ENCODE data around the gene MOCS3. TPM values are rescaled to one million over a fixed set of nuclear protein-coding genes. Genes with fewer than 3 reads are reported as not detected.
A peak's percentile ranks its signal among the peaks of the same experiment; 100 is the strongest.
"Not testable (repeated sequence)": the region's sequence is repeated elsewhere in the genome, so short reads cannot be mapped to it uniquely, and the experiment has no call there.

Gene MOCS3
- total RNA-seq, 1 experiment from 2014 or later: 6.4 TPM

- peak; percentile 92 for DNase-seq (ENCODE audit: extremely low read depth, low read depth)
Observed at GRCh38 chr20:50931306-50932015, 27.2 kb upstream of the MOCS3 start, which contains the start of gene ADNP. Gene ADNP, minus strand, starts transcription at chr20:50931437. Its CDS starts 27,441 bp downstream, at chr20:50903996.

DNA sequence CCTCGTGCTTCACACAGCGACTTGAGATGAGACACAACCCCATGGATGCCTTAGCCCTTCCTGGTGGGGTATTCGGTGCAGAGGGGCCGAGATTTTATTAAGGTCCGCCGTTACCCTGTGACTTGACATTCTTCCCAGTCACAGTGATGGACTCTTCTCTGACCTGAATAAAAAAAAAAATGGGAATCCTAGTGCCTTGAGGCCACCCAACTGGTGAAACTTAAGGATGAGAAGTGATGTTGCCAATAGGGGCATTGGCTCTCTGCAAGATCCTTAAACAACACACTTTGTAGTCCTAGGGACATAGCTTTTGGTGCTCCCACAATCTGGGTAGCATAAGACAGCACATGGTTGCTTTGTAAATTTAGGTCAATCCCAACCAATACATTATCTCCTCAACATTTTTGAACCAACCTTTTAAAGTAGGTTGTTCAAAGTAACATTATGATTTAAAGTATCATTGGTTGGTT lies 26.6 kb upstream of the MOCS3 start:
- no peak for DNase-seq (ENCODE audit: extremely low read depth, low read depth)

DNA sequence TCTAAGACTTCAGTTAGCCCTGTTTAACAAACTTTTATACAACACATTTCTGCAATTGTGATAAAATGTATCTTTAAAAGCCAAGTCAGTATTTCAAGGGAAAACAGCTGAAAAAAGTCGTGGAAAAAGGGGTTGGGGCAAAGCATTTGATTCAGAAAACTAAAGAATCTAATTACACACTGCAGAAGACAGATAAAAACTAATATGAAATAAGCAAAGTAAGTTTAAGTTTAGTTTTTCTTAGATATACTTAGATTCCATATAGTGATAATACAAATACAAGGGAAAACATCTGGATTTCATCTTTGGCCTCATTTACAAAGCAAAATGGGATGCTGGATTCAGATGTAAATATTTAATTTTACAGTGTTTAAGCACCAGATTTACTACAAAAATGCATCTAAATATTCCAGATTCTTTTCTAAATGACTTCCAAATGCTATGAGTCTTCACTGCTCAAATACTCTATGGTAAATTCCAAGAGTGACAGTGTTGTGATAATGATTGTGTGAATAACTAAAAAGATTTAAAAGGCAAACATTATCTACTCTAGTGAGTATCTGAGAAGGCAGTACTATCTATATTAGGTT lies 25.8 kb upstream of the MOCS3 start:
- DNase-seq (ENCODE audit: extremely low read depth, low read depth): no peak

GRCh38 chr20:50933589-50933988 lies 25.0 kb upstream of the MOCS3 start:
- DNase-seq (ENCODE audit: extremely low read depth, low read depth): no peak

DNA sequence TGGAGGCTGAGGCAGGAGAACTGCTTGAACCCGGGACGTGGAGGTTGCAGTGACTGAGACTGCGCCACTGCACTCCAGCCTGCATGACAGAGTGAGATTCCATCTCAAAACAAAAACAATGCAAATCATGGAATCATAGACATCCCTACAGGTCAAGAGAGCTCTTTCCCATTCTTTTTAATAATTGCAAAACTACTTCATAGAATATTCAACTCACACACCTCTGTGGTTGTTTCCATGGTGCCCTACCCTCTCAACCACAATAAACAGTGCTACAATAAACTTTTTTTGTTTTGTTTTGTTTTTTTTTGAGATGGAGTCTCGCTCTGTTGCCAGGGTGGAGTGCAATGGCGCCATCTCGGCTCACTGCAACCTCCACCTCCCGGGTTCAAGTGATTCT lies 15.5 kb upstream of the MOCS3 start:
- no peak for DNase-seq (ENCODE audit: extremely low read depth, low read depth)

- no peak for DNase-seq (ENCODE audit: extremely low read depth, low read depth)
Observed at GRCh38 chr20:50948132-50948785, 10.4 kb upstream of the MOCS3 start.

GRCh38 chr20:50953196-50953595 lies 5.4 kb upstream of the MOCS3 start:
- no peak for DNase-seq (ENCODE audit: extremely low read depth, low read depth)

GRCh38 chr20:50953821-50954220 lies 4.8 kb upstream of the MOCS3 start:
- DNase-seq (ENCODE audit: extremely low read depth, low read depth): no peak

GRCh38 chr20:50957276-50957675 lies 1.3 kb upstream of the MOCS3 start:
- DNase-seq (ENCODE audit: extremely low read depth, low read depth): no peak

DNA sequence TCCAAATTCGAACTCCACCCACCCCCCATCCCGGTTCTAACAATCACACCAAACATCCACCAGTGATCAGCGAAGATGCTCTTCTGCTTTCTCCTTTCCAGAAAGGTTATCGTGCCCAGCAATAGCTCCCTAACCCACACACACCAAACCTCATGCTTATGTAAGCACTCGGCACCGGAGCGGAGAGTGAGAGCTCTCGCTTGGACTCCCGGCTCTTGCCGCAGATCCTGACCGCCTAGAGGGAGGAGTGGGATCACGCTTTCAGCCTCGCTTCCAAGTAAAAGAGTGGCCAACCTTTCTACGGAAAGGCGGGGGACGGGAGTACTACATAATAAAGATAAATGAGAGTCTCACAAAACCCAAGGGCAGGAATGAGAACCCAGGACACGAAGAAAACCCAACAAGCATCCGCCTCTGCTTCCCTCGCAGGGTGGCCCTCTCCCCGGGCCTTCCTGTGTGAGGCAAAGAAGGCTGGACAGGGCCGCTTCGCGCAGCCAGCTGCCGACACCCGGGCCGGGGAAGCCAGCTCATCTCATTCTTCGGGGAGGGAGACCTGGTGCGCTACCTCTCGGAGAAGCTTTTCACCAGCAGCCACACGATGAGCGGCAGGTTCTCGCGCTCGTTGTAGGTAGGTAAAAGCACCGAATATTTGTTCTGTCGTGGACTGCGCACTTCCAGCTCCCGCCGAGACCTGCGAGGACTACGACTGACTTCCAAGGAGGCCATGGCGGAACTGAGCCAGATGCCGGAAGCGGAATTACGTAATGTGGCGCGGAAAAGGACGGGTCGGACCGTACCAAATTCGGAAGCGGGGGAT lies 612 bp upstream of the MOCS3 start, which contains the start of gene DPM1:
TSS of gene DPM1 (minus strand) at position 735 of the 817 bp plus-strand sequence. CDS start at position 726, 9 bp downstream.
- peak; percentile 80 for DNase-seq (ENCODE audit: extremely low read depth, low read depth)

DNA sequence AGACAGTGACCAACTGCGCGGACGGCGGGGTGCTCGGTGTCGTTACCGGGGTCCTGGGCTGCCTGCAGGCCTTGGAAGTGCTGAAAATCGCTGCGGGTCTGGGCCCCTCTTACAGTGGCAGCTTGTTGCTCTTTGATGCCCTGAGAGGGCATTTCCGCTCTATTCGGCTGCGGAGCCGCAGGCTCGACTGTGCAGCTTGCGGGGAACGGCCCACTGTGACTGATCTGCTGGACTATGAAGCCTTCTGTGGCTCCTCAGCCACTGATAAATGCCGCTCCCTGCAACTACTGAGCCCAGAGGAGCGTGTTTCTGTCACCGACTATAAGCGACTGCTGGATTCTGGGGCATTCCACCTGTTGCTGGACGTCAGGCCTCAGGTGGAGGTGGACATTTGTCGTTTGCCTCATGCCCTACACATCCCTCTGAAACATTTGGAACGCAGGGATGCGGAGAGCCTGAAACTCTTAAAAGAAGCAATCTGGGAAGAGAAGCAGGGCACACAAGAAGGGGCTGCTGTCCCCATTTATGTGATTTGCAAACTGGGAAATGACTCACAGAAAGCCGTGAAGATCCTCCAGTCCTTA lies 1.0 kb downstream of the MOCS3 start:
- no peak for DNase-seq (ENCODE audit: extremely low read depth, low read depth)

GRCh38 chr20:50967586-50967985 lies 9.0 kb downstream of the MOCS3 start:
- no peak for DNase-seq (ENCODE audit: extremely low read depth, low read depth)

- no peak for DNase-seq (ENCODE audit: extremely low read depth, low read depth)
Observed at GRCh38 chr20:50968289-50968688, 9.7 kb downstream of the MOCS3 start.

- DNase-seq (ENCODE audit: extremely low read depth, low read depth): no peak
Observed at GRCh38 chr20:50969435-50969834, 10.8 kb downstream of the MOCS3 start.

DNA sequence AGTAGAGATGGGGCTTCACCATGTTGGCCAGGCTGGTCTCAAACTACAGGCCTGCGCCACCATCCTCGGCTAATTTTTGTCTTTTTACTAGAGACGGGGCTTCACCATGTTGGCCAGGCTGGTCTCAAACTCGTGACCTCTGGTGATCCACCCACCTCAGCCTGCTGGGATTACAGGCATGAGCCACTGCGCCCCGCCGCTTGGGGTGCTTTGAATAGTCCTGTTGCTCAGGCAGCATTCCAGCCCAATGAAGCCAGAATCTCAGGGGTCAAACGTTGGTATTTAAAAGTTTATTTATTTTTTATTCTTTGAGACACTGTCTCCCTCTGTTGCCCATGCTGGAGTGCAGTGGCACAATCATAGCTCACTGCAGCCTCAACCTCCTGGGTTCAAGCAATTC lies 11.3 kb downstream of the MOCS3 start:
- no peak for DNase-seq (ENCODE audit: extremely low read depth, low read depth)

- no peak for DNase-seq (ENCODE audit: extremely low read depth, low read depth)
Observed at GRCh38 chr20:50975701-50976330, 17.2 kb downstream of the MOCS3 start.

DNA sequence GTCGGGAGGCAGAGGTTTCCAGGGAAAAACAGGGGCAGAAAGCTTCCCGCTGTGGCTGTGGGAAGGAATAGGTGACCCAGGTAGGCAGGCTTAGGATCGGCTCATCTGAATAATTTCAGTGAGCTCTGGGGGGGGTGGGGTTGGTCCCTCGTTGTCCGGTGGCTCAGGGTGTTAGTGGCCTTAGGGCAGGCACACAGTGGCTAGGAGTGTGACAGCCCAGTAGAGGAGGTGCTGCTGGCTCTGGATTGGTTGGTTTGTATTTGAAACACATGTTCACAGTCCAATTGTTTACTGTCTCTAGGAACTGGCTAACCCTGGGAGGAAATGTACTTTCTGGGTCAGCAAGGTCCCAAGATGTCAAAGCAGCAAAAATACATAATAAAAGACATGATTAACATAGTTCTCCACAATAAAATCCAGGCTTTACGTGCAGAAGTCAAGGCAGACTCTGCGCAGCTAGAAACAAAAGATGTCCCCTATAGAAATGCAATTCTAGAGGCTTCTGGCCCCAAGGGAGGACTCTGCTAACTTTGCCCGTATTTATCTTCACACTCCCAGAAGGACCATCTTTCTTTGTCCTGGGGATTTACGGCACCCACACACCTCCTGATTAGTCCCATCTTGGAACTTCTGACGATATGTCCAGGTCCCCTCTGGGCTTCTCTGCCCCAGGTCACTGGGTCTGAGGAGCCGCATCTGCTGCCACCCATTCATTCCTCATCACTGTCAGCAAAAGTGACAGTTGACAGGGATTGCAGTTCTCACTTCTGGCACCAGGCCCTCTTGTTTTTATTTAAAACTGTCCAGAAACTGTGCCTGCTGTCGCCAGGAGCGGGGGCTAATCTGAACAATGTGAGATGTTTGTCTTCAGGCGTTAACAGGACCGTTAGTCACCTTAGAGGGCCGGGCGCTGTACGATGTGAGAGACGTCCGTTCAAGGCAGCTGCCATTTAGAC lies 18.7 kb downstream of the MOCS3 start:
- DNase-seq (ENCODE audit: extremely low read depth, low read depth): no peak

DNA sequence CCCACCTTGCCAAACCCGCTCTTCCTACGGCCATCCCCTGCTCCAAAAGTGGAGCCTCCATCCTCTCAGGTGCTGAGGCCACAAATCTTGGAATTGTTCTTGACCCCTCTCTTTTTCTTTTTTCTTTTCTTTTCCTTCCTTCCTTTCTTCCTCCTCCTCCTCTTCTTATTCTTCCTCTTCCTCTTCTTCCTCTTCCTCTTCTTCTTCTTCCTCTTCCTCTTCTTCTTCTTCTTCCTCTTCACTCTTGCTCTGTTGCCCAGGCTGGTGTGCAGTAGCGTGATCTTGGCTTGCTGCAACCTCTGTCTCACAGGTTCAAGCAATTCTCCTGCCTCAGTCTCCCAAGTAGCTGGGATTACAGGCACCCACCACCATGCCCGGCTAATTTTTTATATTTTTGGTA lies 19.9 kb downstream of the MOCS3 start:
- not testable (repeated sequence) for DNase-seq (ENCODE audit: extremely low read depth, low read depth)

All from NCI-H460 (cell line).